Thymus (tissue), 11 donors: ENCODE results near the gene TRIP12. TPM values are rescaled to one million over a fixed set of nuclear protein-coding genes. Genes with fewer than 3 reads are reported as not detected.
"Not testable (repeated sequence)": the region's sequence is repeated elsewhere in the genome, so short reads cannot be mapped to it uniquely, and the experiment has no call there.

ENCODE experiments used
- DNase-seq, 9 donors: peaks; one replicate each; pipeline ENCODE4 v3.0.0-alpha.2; 2013; ENCODE audit warnings: low spot score in 9 of 9, low read depth in 6 of 9, missing footprints in 1 of 9
- H3K27ac ChIP-seq, 2 donors: one replicate each; pipeline ENCODE4 v1.5.1; 2013; ENCODE audit warnings: control low read depth in 1 of 2, low read depth in 1 of 2, low read length in 1 of 2, mild to moderate bottlenecking in 1 of 2, moderate library complexity in 1 of 2
- H3K27me3 ChIP-seq, 2 donors: one replicate each; pipeline ENCODE4 v1.5.1; 2013; ENCODE audit warnings: low read length in 1 of 2; ENCODE audit not compliant: control insufficient read depth in 2 of 2, insufficient read depth in 1 of 2
- H3K36me3 ChIP-seq, 2 donors: one replicate each; pipeline ENCODE4 v1.5.1; 2013; ENCODE audit warnings: low read length in 1 of 2, mild to moderate bottlenecking in 1 of 2, moderate library complexity in 1 of 2; ENCODE audit not compliant: control insufficient read depth in 2 of 2, insufficient read depth in 2 of 2
- H3K4me1 ChIP-seq, 2 donors: one replicate each; pipeline ENCODE4 v1.5.1; 2013; ENCODE audit warnings: low read length in 2 of 2; ENCODE audit not compliant: control insufficient read depth in 2 of 2, insufficient read depth in 2 of 2
- H3K4me3 ChIP-seq, 2 donors: one replicate each; pipeline ENCODE4 v1.5.1; 2013; ENCODE audit warnings: low read length in 2 of 2, control low read depth in 1 of 2, mild to moderate bottlenecking in 1 of 2
- H3K9me3 ChIP-seq, 2 donors: one replicate each; pipeline ENCODE4 v1.5.1; 2013; ENCODE audit warnings: low read length in 1 of 2, mild to moderate bottlenecking in 1 of 2; ENCODE audit not compliant: control insufficient read depth in 2 of 2, insufficient read depth in 1 of 2
- WGBS: extraction: QIAGEN DNeasy Blood & Tissue Kit; methylation state at CpG from one replicate; pipeline ENCODE4 v1.1.7; 2013; 5-methylcytosine and 5-hydroxymethylcytosine counted together
- polyA plus RNA-seq: library from polyadenylated mRNA; stranded (reverse); fragments of 200-250 nt; gene quantifications from one replicate; pipeline ENCODE4 v1.2.3, GENCODE V29; 2013
- total RNA-seq: library from RNA; stranded (reverse); fragments of 120-200 nt; gene quantifications from one replicate; pipeline ENCODE4 v1.2.4, GENCODE V29; 2013
- donor health status: healthy.

TRIP12 gene
- total and polyA plus RNA-seq, 2 donors = 37.7 to 119 TPM

- Histone ChIP-seq H3K4me1 (peaks cover 2 to 3% of the 10 kb centered on the region in 2 donors), H3K27ac (no peak overlapping the region), H3K4me3 (no peak overlapping the region), H3K27me3 (no peaks in the 10 kb centered on the region), H3K9me3 (peaks cover 0 to 2% of the 10 kb centered on the region in 2 donors), H3K36me3 (peaks cover 7 to 19% of the 10 kb centered on the region in 2 donors)
- WGBS = 94% methylated on average over 1 of the region's 1 CpG
- peak in 1 of 9 donors; percentile 9 for DNase-seq
These were observed 11.5 kb downstream of the TRIP12 start for GRCh38 chr2:229910147-229910831.

GRCh38 chr2:229909090-229909489 is 12.7 kb downstream of the TRIP12 start:
- WGBS = 93% methylated on average over 2 of the region's 2 CpGs
- Histone ChIP-seq H3K4me3 (no peak overlapping the region), H3K9me3 (peaks cover 0 to 2% of the 10 kb centered on the region in 2 donors), H3K27ac (no peak overlapping the region), H3K4me1 (peaks cover 2 to 3% of the 10 kb centered on the region in 2 donors), H3K36me3 (peaks cover 7 to 27% of the 10 kb centered on the region in 2 donors), H3K27me3 (no peaks in the 10 kb centered on the region)
- DNase-seq = no peak

GRCh38 chr2:229905601-229906000 is 16.2 kb downstream of the TRIP12 start:
- DNase-seq = no peak
- Histone ChIP-seq H3K9me3 (peaks cover 0 to 2% of the 10 kb centered on the region in 2 donors), H3K4me3 (no peak overlapping the region), H3K36me3 (peaks cover 13 to 40% of the 10 kb centered on the region in 2 donors), H3K4me1 (no peaks in the 10 kb centered on the region), H3K27ac (no peak overlapping the region), H3K27me3 (no peaks in the 10 kb centered on the region)
- WGBS = over 99% methylated on average over 2 of the region's 2 CpGs

- no peaks in the 10 kb centered on the region for H3K27me3 ChIP-seq
- 97% methylated on average over 3 of the region's 3 CpGs for WGBS
- no peak overlapping the region for H3K27ac ChIP-seq
- no peaks in the 10 kb centered on the region for H3K4me1 ChIP-seq
- no peaks in the 10 kb centered on the region for H3K9me3 ChIP-seq
- H3K36me3 ChIP-seq = peaks cover 10 to 41% of the 10 kb centered on the region in 2 donors
- DNase-seq = no peak
- no peak overlapping the region for H3K4me3 ChIP-seq
These were observed 18.8 kb downstream of the TRIP12 start for GRCh38 chr2:229903037-229903436.

GRCh38 chr2:229901819-229902218 is 20.0 kb downstream of the TRIP12 start:
- H3K4me1 ChIP-seq = no peaks in the 10 kb centered on the region
- H3K27me3 ChIP-seq = no peaks in the 10 kb centered on the region
- H3K4me3 ChIP-seq = no peak overlapping the region
- peaks cover 10 to 39% of the 10 kb centered on the region in 2 donors for H3K36me3 ChIP-seq
- no peak for DNase-seq
- no peak overlapping the region for H3K27ac ChIP-seq
- 95% methylated on average over 3 of the region's 3 CpGs for WGBS
- H3K9me3 ChIP-seq = no peaks in the 10 kb centered on the region

- not testable (repeated sequence) for DNase-seq, H3K27ac ChIP-seq, H3K4me1 ChIP-seq, H3K4me3 ChIP-seq, H3K27me3 ChIP-seq, H3K9me3 ChIP-seq
- 98% methylated on average over 9 of the region's 9 CpGs for WGBS
- peaks cover 10 to 39% of the 10 kb centered on the region in 2 donors for H3K36me3 ChIP-seq
These were observed 21.3 kb downstream of the TRIP12 start for GRCh38 chr2:229900514-229900913.

- H3K4me1 ChIP-seq = no peaks in the 10 kb centered on the region
- 99% methylated on average over 3 of the region's 3 CpGs for WGBS
- H3K36me3 ChIP-seq = peaks cover 10 to 37% of the 10 kb centered on the region in 2 donors
- H3K27ac ChIP-seq = no peak overlapping the region
- H3K4me3 ChIP-seq = no peak overlapping the region
- no peaks in the 10 kb centered on the region for H3K27me3 ChIP-seq
- no peak for DNase-seq
- no peaks in the 10 kb centered on the region for H3K9me3 ChIP-seq
These were observed 21.8 kb downstream of the TRIP12 start for GRCh38 chr2:229900012-229900411.

- H3K4me3 ChIP-seq = no peak overlapping the region
- no peaks in the 10 kb centered on the region for H3K4me1 ChIP-seq
- 98% methylated on average over 3 of the region's 3 CpGs for WGBS
- H3K27me3 ChIP-seq = no peaks in the 10 kb centered on the region
- no peak for DNase-seq
- peaks cover 10 to 36% of the 10 kb centered on the region in 2 donors for H3K36me3 ChIP-seq
- H3K27ac ChIP-seq = no peak overlapping the region
- no peaks in the 10 kb centered on the region for H3K9me3 ChIP-seq
These were observed 22.2 kb downstream of the TRIP12 start for GRCh38 chr2:229899604-229900003.

GRCh38 chr2:229896857-229897256 is 25.0 kb downstream of the TRIP12 start:
- Histone ChIP-seq H3K36me3 (peaks cover 3 to 27% of the 10 kb centered on the region in 2 donors), H3K9me3 (no peaks in the 10 kb centered on the region), H3K4me1 (no peaks in the 10 kb centered on the region), H3K27me3 (no peaks in the 10 kb centered on the region), H3K27ac (no peak overlapping the region), H3K4me3 (no peak overlapping the region)
- peak in 2 of 9 donors; percentile 13 to 23 for DNase-seq
- WGBS = 23% methylated on average over 1 of the region's 1 CpG
